NCI-H446 (cell line): Measurements from ENCODE around the gene GOSR2.
"Not testable (repeated sequence)": the region's sequence is repeated elsewhere in the genome, so short reads cannot be mapped to it uniquely, and the experiment has no call there.

Source experiments
- DNase-seq, 2 experiments: peaks; one replicate each; lab custom pipeline; 2025; lab: John Stamatoyannopoulos, UW

GOSR2 gene

DNA sequence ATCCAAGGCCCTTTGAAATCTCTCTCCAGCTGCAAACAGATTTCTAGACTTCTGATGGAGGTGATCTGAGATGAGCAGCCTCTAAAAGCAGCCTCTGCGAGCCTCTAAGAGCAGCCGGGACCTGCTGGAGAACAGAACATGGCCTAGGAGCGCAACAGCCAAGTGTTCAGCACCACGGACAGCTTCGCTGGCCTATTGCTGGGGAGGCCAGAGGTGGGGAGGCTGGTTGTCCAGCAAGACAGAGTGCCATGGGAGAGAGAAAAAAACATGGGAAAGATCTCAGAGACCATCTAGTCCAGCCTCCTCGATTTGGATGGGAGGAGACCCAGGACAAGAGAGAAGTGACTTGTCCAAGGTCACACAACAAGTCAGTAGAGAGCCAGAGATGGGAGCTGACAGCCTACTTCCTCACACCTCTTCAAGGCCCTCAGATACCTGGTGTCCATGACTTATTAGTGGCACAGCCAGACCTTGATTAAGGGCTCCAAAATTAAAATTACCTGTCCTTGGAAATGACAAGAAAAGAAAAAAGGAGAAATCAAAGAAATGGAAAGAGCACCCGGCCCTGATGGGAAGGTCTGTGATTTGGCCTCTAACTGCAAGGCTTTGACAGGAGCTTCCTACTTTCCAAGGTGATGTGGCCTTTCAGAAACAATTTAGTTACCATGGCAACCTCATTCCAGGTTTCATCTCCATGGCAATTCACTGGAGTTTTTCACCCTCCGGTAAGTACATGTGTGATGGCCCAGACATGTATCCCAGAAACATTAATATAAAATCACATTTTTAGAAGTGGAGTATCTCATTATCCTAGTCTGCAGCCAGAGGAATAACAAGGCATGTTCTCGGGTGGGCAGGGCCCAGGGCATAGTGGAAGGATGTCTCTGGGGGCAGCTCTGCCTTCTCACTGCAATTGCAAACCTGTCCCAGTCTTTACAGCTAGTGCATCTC is 41.6 kb downstream of the GOSR2 start:
- no peak for DNase-seq

DNA sequence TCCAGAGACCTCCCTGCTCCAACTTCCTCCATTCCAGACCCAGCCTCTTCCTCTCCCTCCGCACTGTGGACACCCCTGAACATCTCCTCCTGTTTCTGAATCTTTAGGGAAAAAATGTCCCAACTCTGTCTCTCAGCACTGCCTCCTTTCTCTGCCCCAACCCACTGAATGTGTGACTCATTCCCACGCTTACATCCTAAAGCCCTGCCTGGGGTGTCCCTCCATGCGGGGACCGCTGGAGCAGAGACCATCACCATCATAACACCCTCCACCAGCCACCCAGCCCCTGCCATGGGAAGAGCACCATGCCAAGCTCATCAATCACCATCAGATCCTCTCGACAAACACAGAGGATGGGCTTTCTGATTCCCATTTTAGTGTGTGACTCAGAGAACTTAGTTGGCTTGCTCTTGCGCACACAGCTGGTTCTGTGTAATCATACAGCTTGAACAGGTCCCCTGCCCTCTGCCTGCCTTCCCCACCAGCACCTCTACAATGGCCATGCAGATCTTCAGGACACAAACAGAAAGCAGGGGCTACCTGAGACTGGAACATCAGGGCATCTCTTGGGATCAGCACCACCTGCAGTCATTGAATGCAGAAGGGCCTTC is 45.4 kb downstream of the GOSR2 start:
- peak in 1 of 2 experiments; percentile 37 for DNase-seq

DNA sequence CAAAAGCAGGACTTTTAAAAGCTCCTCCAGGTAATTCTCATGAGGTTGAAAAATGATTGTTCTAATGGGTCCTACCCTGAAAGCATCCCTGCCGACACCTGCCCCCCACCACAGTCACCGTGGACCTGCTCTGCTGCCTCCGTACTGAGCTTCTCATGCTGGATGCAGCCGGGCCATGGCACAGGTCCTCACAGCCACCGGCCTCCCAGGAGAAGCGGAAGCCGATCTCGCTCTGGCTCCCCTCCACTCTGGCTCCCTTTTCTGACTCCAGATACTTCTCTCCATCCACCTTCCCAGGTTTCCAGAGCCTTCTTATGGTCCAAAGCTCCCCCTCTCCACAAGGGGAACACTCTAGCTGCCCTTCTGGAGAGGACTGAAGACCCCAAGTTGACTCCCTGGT is 45.9 kb downstream of the GOSR2 start:
- no peak for DNase-seq

GRCh38 chr17:46971647-46972300 is 48.8 kb downstream of the GOSR2 start:
- DNase-seq, result no peak

GRCh38 chr17:46972346-46972745 is 49.4 kb downstream of the GOSR2 start:
- DNase-seq, result peak in 1 of 2 experiments; percentile 48

DNA sequence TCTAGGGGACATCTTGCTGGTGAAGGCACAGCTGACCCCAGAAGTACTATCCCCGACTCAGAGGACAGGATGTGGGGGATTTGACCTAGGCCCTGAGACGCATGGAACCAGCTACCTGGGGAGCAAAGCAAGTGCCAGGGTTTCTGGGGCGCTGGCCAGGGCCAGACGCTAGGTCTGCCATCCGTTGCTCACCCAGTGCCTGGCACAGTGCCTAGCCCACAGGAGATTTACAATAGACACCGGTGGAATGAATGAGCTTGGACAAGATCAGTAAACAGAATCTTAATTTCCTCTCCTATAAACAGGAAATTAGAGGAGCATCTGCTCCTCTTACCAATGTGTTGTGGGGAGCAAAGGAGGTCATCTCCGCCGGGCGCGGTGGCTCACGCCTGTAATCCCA is 51.1 kb downstream of the GOSR2 start:
- DNase-seq, result peak; percentile 24 to 85

DNA sequence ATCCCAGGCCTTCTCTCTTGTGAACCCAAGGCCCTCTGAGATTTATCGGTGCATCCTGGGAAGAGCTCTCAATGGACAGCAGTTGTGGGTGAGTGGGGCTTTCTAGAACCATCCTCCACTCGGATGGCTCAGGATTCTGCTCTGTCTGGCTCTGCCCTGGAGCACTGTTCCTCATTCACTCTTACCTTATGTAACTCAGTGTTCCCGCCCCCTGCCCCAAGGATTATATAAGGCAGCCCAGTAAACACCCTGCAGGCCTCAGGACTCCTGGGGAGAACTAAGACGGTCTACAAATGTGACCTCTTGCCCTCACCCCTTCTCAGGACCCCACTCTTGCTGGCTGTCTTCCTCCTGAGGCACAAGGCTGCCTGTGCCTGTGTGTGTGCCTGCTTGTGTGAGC is 52.3 kb downstream of the GOSR2 start:
- DNase-seq, result no peak

DNA sequence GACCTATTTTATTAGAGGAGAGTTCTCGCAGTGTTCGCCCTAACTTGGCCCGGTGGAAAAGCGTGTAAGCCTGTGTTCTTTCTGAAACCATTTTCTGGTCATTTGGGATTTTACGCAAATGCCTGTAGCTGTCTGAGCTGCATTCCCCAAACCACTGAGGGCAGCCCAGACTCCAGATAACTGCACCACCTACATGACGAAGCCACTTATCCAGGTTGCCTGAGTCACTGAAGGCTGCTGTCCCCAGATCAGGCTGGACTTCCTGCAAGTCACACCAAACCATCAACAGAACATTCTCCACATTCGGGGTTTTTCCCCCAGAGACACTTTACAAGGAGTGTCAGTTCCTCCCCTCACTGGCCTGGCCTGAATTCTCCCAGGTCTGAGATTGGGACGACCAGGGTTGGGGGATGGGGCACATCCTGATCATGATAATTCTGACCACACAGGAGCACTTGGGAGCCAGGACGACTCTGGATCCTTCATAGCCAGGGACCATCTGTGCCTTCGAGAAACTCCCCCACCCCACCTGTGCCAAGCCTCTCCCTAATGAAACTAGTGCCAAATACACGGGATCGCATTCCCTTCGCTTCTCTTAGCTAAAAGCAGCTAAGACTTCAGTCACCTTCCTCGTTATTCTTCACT is 53.8 kb downstream of the GOSR2 start:
- DNase-seq, result peak in 1 of 2 experiments; percentile 68

DNA sequence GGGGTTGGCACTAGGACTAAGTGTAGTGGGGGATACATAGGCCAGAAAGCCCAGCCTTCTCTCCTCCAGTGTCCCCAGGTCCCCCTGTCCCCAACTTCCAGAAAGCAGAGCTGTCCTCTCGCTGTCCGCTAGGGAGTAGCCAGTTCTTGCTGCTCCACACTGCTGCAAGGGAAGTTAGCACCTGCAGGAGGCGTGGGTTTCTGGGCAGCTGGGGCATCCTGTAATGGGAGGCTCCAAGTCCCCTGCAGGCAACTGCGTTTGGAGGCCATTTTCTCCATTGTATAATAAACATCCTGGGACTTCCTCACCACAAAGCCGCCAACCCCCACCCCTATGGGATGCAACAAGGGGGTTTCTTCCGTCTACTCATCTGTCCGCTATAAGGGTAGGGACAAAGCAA is 54.4 kb downstream of the GOSR2 start:
- DNase-seq, result peak; percentile 35 to 68

DNA sequence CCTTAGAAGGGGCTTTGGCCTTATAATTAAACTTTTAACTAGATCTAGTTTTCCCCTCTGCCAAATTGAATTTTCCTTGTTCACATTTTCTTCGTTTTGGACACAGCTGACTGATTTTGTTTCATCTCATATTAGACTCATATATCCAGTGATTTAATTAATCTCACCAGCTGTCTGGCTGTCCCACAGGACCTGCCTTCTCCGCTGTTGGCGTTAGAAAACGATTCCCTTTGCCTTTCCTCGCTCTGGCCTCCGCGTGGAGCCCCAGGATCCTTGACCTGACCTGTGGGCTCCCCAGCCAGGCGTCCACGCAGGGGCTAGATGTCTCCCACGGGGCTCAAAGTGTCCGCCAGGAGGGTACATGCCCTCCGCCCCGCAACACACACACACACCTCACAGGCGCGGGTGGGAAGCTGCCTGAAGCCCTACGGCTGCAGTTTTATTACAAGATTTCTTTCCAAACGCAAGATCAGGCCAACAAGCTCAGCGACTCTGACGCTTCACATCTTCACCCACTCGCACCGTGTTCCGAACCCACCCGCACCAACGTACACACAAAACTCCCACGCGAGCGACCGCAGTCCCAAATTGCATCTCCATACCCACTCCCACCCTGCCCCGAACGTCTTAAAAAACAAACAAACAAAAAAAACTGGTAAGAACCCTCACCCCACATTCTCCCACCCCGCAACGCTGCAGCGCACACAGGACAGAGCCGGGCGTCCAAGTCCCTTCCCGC is 55.0 kb downstream of the GOSR2 start:
- peak; percentile 11 to 45 for DNase-seq

GRCh38 chr17:46978489-46979146 is 55.7 kb downstream of the GOSR2 start:
- no peak for DNase-seq

DNA sequence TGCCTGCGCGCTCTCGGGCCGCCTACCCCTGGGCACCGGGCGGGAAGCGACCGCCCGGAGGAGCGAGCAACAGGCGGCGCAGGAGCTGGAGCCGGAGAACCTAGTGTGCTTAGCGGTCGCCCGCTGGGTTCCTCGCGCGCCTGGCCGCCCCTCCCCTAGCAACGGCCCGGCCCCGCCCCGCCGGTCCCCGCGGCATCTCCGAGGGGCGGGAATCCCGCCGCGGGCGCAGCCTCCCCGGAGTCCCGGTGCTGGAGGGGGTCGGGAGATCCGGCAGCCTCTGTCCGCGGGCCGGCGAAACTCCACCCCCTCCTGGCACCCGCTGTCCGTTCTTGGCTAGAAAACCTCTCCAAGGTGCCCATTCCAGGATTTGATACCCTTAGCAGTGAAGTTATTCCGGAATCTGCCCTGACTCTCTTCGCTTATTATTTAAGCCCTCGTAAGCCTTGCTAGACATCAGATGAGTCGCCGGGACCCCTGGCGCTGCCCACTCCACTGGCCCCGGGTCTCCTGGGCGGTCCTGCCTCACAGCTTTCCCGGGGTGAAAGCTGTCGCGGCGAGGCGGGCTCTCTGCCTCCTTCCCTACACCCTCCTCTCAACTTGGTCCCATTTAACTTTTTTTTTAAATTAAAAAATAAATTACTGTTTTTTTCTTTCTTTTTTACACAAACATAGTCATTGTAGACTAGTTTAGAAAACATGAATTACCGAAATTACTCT is 56.3 kb downstream of the GOSR2 start, which contains the start of gene RPRML:
Gene RPRML (minus strand): TSS at position 107 of the 717 bp plus-strand sequence. CDS start 246 bp downstream, outside the sequence.
- peak; percentile 25 to 85 for DNase-seq

DNA sequence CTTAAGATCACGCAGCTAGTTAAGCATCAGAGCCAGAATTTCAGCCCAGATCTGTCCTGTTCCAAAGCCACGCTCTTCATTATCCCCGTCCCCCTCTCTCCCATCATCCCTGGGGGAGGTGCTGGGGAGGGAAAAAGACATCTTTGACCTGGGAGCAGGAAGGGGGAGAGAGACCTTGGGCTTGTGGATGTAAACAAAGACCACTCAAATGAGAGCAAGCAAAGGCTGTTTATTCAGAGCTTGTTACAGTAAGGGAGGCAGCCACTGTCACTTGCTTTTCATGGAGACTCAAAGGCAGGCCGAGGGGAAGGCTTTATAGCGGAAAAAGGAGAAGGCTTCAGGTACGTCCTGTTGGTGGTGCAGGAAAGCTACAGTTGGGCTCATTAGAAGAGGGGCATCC is 59.6 kb downstream of the GOSR2 start:
- DNase-seq, result no peak

- DNase-seq, result no peak
These were observed 60.8 kb downstream of the GOSR2 start for GRCh38 chr17:46983782-46984181.

DNA sequence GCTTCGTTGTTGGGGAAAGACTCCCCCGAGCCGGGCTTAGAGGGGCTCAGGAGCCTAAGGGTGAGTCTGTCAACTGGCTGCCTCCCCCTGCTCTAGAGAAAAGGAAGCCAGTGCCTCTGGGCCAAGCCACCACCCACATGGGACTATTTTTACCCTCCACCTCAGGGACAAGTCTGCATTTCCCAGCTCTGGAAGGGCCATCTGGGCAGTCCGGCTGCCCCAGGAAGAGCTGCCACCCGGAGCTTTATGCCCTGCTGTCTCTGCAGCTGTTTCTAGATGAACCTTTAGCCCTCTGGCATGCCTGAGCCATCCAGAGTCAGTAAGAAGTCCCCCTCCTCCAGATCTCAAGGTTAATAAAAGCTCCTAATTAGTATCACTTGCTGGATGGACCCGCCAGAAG is 61.4 kb downstream of the GOSR2 start:
- peak; percentile 47 to 93 for DNase-seq

- DNase-seq, result peak; percentile 89 to 92
These were observed 61.9 kb downstream of the GOSR2 start for GRCh38 chr17:46984892-46985291.

DNA sequence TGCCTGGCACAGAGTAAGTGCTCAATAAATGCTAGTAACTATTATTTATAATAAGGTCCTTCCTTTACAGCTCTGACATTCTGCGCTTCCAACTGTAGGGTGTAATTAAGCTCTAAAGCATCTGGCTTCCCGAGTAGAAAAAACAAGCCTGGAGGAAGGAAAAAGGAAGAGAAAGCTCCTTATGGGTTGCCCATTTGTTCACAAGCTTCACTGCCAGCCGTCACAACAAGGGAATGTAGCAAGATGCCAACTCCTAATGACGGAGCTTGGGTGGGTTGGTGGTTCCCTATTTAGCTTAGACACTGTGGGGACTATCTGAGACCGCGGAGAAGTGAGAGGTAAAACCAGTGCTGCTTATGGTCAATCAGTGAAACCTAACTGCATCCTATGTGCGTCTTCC is 63.4 kb downstream of the GOSR2 start:
- DNase-seq, result peak; percentile 59 to 90

GRCh38 chr17:46987927-46988326 is 65.0 kb downstream of the GOSR2 start:
- not testable (repeated sequence) for DNase-seq

GRCh38 chr17:46989637-46990431 is 66.9 kb downstream of the GOSR2 start:
- DNase-seq, result no peak
